Stimulated activated CD8-positive, alpha-beta memory T cell treated with anti-CD3 and anti-CD28 coated beads, Interleukin-7, amount 100 ng/mL, for 48 hours (primary cell): ENCODE results near the gene KLHL3.
"Not testable (repeated sequence)": the region's sequence is repeated elsewhere in the genome, so short reads cannot be mapped to it uniquely, and the experiment has no call there.

Source experiments
- DNase-seq, 2 donors: peaks; one replicate each; pipeline ENCODE4 v3.0.0-alpha.2; 2020; ENCODE audit warnings: low read depth in 1 of 2; ENCODE audit errors: extremely low read depth in 1 of 2

The KLHL3 gene

GRCh38 chr5:137735555-137736284 is at the start of gene KLHL3:
TSS of gene KLHL3 (minus strand) at chr5:137736089. CDS start at chr5:137735646, 443 bp downstream.
- no peak for DNase-seq

GRCh38 chr5:137782984-137783536 is 47.2 kb upstream of the KLHL3 start:
- DNase-seq, result no peak

DNA sequence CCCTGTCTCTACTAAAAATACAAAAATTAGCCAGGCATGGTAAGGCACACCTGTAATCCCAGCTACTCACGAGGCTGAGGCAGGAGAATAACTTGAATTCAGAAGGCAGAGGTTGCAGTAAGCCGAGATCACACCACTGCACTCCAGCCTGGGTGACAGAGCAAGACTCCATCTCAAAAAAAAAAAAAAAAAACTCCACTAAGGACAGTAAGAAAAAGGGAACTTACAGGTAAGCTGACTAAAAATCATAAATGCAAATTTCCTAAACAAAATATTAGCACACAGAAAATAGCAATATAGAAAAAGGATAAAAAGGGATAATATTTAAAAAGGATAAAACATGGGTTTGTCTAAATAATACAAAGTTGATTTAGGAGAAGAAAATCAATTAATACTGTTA is 46.2 kb upstream of the KLHL3 start:
- no peak for DNase-seq

DNA sequence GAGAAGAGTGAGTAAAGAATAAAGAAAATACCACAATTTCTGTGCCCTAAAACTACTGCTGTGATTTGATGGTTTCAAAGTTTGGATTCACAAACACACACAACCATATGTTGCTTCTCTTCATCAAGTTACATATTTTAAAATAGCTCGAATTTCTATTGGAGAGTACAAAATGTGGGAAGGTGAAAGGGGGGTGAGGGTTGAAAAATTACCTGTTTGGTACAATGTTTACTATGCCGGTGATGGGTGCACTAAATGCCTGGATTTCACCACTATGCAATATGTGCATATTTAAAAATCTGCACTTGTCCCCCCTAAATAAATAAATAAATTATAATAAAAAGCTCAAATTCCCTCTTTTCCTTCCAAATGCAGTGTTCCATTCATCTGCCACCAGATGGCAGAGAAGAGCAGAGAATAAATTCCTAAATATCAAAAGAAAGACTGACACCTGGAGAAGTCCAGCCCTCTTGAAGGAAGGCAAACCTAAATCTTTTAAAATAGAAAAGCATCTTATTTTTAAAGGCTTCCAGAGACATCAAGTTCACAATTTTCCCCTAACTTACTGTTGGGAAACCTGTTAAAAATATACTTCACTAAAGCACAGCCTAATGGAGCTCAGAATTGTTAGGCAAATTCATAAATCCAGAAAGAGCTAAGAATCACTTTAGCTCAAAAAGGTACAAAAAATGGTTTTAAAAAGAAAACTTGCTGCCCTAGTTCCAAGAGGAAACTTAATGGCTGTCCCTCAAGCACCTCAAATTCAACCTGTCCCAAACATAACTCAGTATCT is 43.1 kb upstream of the KLHL3 start:
- no peak for DNase-seq

DNA sequence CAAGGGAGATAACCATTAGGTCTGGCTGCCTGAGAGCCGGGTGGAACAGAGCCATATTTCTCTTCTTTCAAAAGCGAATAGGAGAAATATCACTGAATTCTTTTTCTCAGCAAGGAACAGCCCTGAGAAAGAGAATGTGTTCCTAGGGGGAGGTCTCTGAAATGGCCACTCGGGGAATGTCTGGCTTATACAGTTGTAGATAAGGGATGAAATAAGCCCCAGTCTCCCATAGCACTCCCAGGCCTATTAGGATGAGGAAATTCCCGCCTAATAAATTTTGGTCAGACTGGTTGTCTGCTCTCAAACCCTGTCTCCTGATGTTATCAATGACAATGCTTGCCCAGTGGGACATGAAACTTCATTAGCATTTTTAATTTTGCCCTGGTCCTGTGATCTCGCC is 32.0 kb upstream of the KLHL3 start:
- not testable (repeated sequence) for DNase-seq

- no peak for DNase-seq
These were observed 25.7 kb upstream of the KLHL3 start for GRCh38 chr5:137761566-137761965.

GRCh38 chr5:137760719-137761516 is 25.0 kb upstream of the KLHL3 start:
- DNase-seq, result no peak

- DNase-seq, result no peak
These were observed 24.4 kb upstream of the KLHL3 start for GRCh38 chr5:137760294-137760693.

DNA sequence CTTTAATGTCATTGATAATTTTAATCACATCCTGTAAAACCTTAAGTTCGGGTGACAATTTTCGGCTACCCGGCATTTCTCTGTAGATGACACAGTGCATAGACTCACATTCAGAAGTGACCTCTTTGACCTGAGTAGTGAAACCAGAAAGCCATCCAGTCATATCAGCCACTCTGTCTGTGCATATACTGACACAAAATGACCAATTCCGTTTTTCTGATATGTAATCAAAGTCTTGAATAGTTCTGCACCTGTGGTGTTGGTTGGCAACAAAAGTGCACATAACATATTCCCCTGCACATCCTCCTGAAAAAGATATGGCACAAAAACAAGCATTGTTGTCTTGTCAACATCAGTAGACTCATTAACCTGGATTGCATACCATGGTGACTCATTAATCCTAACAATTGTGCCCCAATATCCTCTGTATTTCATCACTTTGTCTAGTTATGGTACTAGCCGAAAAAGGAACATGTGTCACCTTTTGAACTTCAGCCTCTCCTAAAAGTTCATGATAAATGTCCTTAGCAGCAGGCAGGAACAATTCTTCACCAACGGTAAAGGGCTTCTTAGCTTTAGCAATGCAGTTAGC is 22.9 kb upstream of the KLHL3 start:
- DNase-seq, result no peak

DNA sequence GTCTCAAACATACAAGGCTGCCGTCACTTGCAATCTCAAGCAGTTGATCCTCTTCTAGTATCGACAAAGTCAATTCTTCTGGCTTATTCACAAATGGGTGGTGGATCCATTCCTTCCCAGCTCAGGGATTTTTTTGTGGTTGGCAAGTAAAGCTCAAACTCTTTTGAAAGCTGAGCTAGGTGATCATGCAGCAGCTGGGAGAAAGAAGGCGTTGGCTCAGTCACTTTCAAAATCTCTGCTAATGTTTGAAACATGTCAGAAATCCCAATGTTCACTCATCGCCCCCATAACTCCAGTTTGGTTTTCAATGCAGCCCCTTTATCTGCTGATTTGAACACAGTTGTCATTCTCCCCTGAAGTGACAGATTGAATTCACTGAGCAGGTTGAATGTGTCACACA is 22.2 kb upstream of the KLHL3 start:
- no peak for DNase-seq

DNA sequence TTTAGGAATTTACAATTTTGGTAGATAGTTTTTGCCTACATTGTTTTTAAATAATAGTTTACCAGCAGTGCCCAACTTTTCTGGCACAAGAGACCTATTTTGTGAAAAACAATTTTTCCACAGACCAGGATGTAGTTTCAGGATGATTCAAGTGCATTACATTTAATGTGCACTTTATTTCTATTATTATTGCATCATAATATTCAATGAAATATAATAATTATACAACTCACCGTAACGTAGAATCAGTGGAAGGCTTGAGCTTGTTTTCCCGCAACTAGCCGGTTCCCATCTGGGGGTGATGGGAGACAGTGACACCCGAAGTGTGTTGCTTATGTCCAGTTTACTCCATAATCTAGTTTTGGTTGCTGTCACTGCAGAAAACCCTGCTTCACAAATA is 21.7 kb upstream of the KLHL3 start:
- DNase-seq, result no peak

GRCh38 chr5:137754961-137755762 is 19.3 kb upstream of the KLHL3 start:
- DNase-seq, result no peak

- peak; percentile 93 for DNase-seq
These were observed 18.5 kb upstream of the KLHL3 start, which contains the start of gene HNRNPA0 for GRCh38 chr5:137754188-137754960. TSS of gene HNRNPA0 (minus strand) at chr5:137754363. CDS start at chr5:137754066, 297 bp downstream.

GRCh38 chr5:137753691-137754187 is 17.9 kb upstream of the KLHL3 start:
- DNase-seq, result no peak

DNA sequence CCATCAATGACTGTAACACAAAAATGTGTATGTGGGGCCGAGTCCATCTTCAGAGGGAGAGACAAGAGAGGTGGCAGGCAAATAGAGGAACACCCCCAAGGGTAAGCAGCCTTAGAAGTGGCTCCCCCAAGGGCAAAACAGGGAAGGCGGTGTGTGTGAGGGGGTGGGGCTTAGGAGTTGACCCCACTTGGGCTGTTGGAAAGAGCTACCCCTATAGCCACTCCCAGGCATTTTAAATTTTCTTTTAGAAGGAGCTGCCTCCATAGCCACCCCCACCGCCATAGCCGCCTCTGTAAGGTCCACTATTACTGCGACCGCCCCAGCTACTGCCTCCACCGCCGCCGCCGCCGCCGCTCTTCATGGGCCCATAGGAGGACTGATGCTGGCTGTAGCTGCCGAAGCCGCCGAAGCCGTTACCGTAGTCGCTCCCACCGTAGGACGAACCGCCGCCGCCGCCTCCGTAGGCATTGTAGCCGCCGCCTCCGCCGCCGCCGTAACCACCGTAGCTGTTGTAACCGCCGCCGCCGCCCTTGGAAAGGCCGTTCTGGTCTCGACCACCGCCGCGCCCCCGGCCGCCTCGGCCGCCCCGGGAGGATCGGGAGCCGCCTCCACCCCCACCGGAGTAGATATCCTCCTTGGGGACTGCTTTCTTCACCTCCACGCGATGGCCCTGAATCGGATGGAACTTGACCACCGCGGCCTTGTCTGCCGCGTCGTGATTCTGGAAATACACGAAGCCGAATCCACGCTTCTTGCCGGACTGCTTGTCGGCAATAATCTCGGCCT is 17.2 kb upstream of the KLHL3 start:
- no peak for DNase-seq

DNA sequence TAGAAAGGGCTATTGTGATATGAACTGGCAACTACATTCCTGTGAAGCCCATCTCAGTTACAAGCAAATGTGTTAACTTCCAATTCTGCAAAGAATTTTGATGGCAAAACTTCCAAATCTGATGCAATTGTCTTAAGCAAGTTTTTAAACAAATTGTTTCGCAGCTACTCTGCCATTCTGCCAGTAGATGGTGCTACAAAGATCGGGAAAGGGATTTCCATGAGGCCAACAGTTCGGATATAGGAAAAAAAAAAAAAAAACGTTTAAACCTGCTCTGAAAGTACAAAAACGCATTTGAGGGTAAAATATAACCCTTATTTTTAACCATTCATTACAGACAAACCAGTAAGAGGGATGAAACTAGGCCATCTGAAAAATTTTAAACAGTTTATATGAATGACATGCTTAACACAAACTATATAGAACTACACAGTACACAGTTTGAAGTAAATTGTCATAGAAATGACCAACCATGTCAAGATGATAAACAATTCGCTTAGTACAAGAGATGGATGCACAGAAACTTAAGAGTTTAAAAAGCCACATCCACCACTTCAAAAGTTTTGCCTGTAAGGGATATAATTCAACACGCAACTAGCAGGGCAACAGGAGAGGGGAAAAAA is 16.1 kb upstream of the KLHL3 start:
- DNase-seq, result no peak

DNA sequence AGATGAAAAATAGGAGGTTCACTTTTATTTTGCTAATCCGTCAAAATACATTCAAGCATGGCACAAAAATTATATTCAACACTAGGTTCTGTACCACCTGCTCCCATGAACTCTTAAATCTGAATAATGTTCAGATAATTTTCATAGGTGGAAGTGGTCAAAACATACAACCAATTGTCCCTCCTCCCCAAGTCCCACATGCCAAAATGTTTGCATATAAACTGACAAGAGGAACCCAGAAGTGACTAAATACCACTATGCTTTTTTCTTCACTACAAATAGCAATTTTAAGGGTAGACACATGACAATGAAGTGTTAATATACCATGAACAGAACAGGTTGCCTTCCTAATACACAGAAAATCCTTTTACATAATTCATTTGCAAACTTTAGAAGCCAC is 14.5 kb upstream of the KLHL3 start:
- DNase-seq, result no peak

- no peak for DNase-seq
These were observed 12.0 kb upstream of the KLHL3 start for GRCh38 chr5:137747848-137748247.
